HL-60 (cell line): Measurements from ENCODE around the gene C15orf62.

Experiments
- POLR2AphosphoS5 ChIP-seq: IDR thresholded peaks from 2 replicates; pipeline ENCODE4 v1.6.1; 2012; ENCODE audit warnings: low read depth
- TF ChIP-seq, protein P1 (sequence below): IDR thresholded peaks from 2 replicates; pipeline ENCODE4 v1.6.1; 2012; ENCODE audit warnings: low read depth; ENCODE audit not compliant: insufficient replicate concordance
- TF ChIP-seq, protein P2 (sequence below): IDR thresholded peaks from one replicate; pipeline ENCODE4 v1.5.1; 2011; ENCODE audit warnings: low read length, control low read depth, inconsistent platforms; ENCODE audit not compliant: insufficient read depth

DNA sequence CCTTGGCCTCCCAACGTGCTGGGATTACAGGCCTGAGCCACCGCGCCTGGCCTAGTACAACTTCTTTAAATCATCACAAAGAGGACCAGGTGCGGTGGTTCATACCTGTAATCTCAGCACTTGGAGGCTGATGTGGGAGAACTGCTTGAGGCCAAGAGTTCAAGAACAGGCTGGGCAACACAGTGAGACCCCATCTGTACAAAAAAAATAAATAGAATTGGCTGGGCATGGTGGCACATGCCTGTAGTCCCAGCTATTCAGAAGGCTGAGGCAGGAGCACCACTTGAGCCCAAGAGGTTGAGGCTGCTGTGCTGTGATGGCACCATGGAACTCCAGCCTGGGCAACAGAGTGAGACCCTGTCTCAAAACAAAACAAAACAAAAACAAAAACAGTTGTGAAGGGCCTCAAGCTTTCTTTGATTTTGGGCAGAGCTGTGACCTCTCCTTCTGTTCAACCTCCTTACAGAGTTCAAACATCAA lies 20.6 kb upstream of the C15orf62 start:
- TF ChIP-seq, protein P1, sequence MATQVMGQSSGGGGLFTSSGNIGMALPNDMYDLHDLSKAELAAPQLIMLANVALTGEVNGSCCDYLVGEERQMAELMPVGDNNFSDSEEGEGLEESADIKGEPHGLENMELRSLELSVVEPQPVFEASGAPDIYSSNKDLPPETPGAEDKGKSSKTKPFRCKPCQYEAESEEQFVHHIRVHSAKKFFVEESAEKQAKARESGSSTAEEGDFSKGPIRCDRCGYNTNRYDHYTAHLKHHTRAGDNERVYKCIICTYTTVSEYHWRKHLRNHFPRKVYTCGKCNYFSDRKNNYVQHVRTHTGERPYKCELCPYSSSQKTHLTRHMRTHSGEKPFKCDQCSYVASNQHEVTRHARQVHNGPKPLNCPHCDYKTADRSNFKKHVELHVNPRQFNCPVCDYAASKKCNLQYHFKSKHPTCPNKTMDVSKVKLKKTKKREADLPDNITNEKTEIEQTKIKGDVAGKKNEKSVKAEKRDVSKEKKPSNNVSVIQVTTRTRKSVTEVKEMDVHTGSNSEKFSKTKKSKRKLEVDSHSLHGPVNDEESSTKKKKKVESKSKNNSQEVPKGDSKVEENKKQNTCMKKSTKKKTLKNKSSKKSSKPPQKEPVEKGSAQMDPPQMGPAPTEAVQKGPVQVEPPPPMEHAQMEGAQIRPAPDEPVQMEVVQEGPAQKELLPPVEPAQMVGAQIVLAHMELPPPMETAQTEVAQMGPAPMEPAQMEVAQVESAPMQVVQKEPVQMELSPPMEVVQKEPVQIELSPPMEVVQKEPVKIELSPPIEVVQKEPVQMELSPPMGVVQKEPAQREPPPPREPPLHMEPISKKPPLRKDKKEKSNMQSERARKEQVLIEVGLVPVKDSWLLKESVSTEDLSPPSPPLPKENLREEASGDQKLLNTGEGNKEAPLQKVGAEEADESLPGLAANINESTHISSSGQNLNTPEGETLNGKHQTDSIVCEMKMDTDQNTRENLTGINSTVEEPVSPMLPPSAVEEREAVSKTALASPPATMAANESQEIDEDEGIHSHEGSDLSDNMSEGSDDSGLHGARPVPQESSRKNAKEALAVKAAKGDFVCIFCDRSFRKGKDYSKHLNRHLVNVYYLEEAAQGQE = no peak
- TF ChIP-seq, protein P2, sequence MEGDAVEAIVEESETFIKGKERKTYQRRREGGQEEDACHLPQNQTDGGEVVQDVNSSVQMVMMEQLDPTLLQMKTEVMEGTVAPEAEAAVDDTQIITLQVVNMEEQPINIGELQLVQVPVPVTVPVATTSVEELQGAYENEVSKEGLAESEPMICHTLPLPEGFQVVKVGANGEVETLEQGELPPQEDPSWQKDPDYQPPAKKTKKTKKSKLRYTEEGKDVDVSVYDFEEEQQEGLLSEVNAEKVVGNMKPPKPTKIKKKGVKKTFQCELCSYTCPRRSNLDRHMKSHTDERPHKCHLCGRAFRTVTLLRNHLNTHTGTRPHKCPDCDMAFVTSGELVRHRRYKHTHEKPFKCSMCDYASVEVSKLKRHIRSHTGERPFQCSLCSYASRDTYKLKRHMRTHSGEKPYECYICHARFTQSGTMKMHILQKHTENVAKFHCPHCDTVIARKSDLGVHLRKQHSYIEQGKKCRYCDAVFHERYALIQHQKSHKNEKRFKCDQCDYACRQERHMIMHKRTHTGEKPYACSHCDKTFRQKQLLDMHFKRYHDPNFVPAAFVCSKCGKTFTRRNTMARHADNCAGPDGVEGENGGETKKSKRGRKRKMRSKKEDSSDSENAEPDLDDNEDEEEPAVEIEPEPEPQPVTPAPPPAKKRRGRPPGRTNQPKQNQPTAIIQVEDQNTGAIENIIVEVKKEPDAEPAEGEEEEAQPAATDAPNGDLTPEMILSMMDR = no peak
- no peak for TF ChIP-seq POLR2AphosphoS5
